Measurements from ENCODE around the gene PLEKHM3. TPM values are rescaled to one million over a fixed set of nuclear protein-coding genes. Genes with fewer than 3 reads are reported as not detected.

Gene PLEKHM3
- total and polyA plus RNA-seq, 2 of the 4 experiments (the other 2 are of a cell fraction) = 2.4 to 11.3 TPM

- CTCF ChIA-PET = no interaction called here
- H3K18ac ChIP-seq (ENCODE audit: low read depth, low read length) = no peak overlapping the region
Observed at GRCh38 chr2:207988975-207989374, 36.4 kb downstream of the PLEKHM3 start.

More at GRCh38 chr2:207988975-207989374, 36.4 kb downstream of the PLEKHM3 start:
- POLR2A ChIA-PET (ENCODE audit: unreplicated experiment) = no interaction called here
- TF ChIP-seq ELK1 (IDR thresholded peaks at IDR 0.05; ENCODE audit: borderline replicate concordance, low read depth, low read length) = no peak
- TF ChIP-seq NFE2L2 (IDR thresholded peaks at IDR 0.05; ENCODE audit: low read depth, low read length) = no peak
- TF ChIP-seq MXI1 (IDR thresholded peaks at IDR 0.05; ENCODE audit: borderline replicate concordance, low read depth, low read length) = no peak
- TF ChIP-seq RCOR1 (IDR thresholded peaks at IDR 0.05; ENCODE audit: insufficient replicate concordance, low read length) = no peak
- no peak for TF ChIP-seq CTCF (conservative IDR thresholded peaks at IDR 0.05; ENCODE audit: low read depth, low read length)
- TF ChIP-seq MAFK (IDR thresholded peaks at IDR 0.05; ENCODE audit: low read depth, low read length) = no peak
- no peak for TF ChIP-seq RAD21 (IDR thresholded peaks at IDR 0.05; ENCODE audit: low read length)
- TF ChIP-seq CHD1 (IDR thresholded peaks at IDR 0.05; ENCODE audit: low read depth, low read length) = no peak
- TF ChIP-seq BHLHE40 (IDR thresholded peaks at IDR 0.05; ENCODE audit: low read depth, low read length) = no peak
- TF ChIP-seq RFX5 (IDR thresholded peaks at IDR 0.05; ENCODE audit: low read depth, low read length) = no peak
- TF ChIP-seq POLR2A (IDR thresholded peaks at IDR 0.05; ENCODE audit: low read depth, low read length) = no peak
- no peak for TF ChIP-seq FOS (IDR thresholded peaks at IDR 0.05; ENCODE audit: low read depth, low read length)
- TF ChIP-seq USF2 (IDR thresholded peaks at IDR 0.05; ENCODE audit: low read depth, low read length) = no peak
- no peak for TF ChIP-seq MAZ (IDR thresholded peaks at IDR 0.05; ENCODE audit: borderline replicate concordance, low read depth, low read length)
- TF ChIP-seq SMC3 (IDR thresholded peaks at IDR 0.05; ENCODE audit: low read depth, low read length) = no peak
- TF ChIP-seq CEBPB (IDR thresholded peaks at IDR 0.05; ENCODE audit: low read depth, low read length) = no peak
- BruUV-seq (replicated peaks) = no TSS peak
- Histone ChIP-seq H3K9me3 (ENCODE audit: control insufficient read depth, insufficient read depth, low read length) (no peaks in the 10 kb centered on the region), H3K27me3 (ENCODE audit: control insufficient read depth, insufficient read depth, low read length) (no peaks in the 10 kb centered on the region), H3K4me3 (ENCODE audit: insufficient read depth, low read depth, low read length) (no peak overlapping the region), H3K36me3 (ENCODE audit: control insufficient read depth, insufficient read depth, low read length) (no peaks in the 10 kb centered on the region), H2BK20ac (ENCODE audit: low read depth, low read length) (no peak overlapping the region), H3K27ac (ENCODE audit: insufficient read depth, low read length) (no peak overlapping the region), H3K79me1 (ENCODE audit: low read depth in 1 of 2, low read length in 2 of 2) (peaks cover 3 to 5% of the 10 kb centered on the region in 2 experiments; a peak in 2 of 4 replicates), H3K4me1 (ENCODE audit: control insufficient read depth, insufficient read depth, low read length) (no peaks in the 10 kb centered on the region; the same call in 1 of the 2 replicates), H3K23ac (ENCODE audit: low read depth, low read length) (no peak overlapping the region), H2BK120ac (ENCODE audit: low read depth, low read length) (no peak overlapping the region), H3K9me1 (ENCODE audit: insufficient read depth, low read length) (no peaks in the 10 kb centered on the region), H4K20me1 (ENCODE audit: insufficient read depth, low read length) (no peaks in the 10 kb centered on the region), H4K91ac (ENCODE audit: insufficient read depth, low read depth, low read length) (no peak overlapping the region), H2BK15ac (ENCODE audit: low read depth, low read length) (no peak overlapping the region), H2AK9ac (replicated peaks; ENCODE audit: low read depth, low read length, poor library complexity) (no peak overlapping the region), H3K4ac (ENCODE audit: low read depth, low read length) (no peak overlapping the region), H3K56ac (ENCODE audit: extremely low read depth, insufficient read depth, low read length) (no peak overlapping the region), H2AK5ac (ENCODE audit: low read depth, low read length) (no peak overlapping the region), H4K5ac (ENCODE audit: low read depth, low read length) (no peak overlapping the region), H4K8ac (ENCODE audit: low read depth in 2 of 2, low read length in 2 of 2) (no peak overlapping the region), H2BK5ac (ENCODE audit: low read depth, low read length, poor library complexity, severe bottlenecking) (no peak overlapping the region), H2AFZ (replicated peaks; ENCODE audit: low read length, poor library complexity) (no peak overlapping the region), H3K4me2 (ENCODE audit: low read depth, low read length) (no peak overlapping the region), H3K14ac (replicated peaks; ENCODE audit: low read depth, low read length) (no peak overlapping the region), H3K9ac (ENCODE audit: low read depth, low read length) (no peak overlapping the region)
- no CpG with 5 or more reads among the region's 3 CpGs for WGBS, 2 experiments (ENCODE audit: extremely low coverage in 2 of 2, insufficient read length in 1 of 2)
- DNase-seq (no peak), ATAC-seq (ENCODE audit: low read depth) (no peak)
- in situ Hi-C loops (cut with MboI; ENCODE audit: low sequenced_read_pairs) = no loop called here
- dilution Hi-C loops (cut with HindIII; ENCODE audit: low sequenced_read_pairs, unreplicated experiment) = no loop called here
- intact Hi-C loops (cut with micrococcal nuclease) = no loop called here

All from IMR-90 (cell line).